HG02798 (cell line): ENCODE data around the gene TRIM41.
"Not testable (repeated sequence)": the region's sequence is repeated elsewhere in the genome, so short reads cannot be mapped to it uniquely, and the experiment has no call there.

Experiments
- ATAC-seq: cut with Tn5 transposase; IDR thresholded peaks from one replicate; pipeline ENCODE4 v1.9.1; 2021; ENCODE audit warnings: mild to moderate bottlenecking; ENCODE audit not compliant: unreplicated experiment, poor library complexity

Gene TRIM41

GRCh38 chr5:181245427-181246275 is 22.6 kb downstream of the TRIM41 start:
- ATAC-seq, result peak; percentile 5

- peak; percentile 53 for ATAC-seq
Measured at GRCh38 chr5:181246276-181247049, 23.4 kb downstream of the TRIM41 start.

GRCh38 chr5:181248277-181248676 is 25.2 kb downstream of the TRIM41 start:
- ATAC-seq, result no peak

GRCh38 chr5:181255276-181255675 is 32.2 kb downstream of the TRIM41 start:
- ATAC-seq, result no peak

GRCh38 chr5:181255836-181256578 is 32.9 kb downstream of the TRIM41 start:
- ATAC-seq, result no peak

- no peak for ATAC-seq
Measured at GRCh38 chr5:181258576-181258975, 35.5 kb downstream of the TRIM41 start.

GRCh38 chr5:181259283-181259682 is 36.2 kb downstream of the TRIM41 start:
- no peak for ATAC-seq

- ATAC-seq, result no peak
Measured at GRCh38 chr5:181259974-181260719, 37.1 kb downstream of the TRIM41 start.

GRCh38 chr5:181260720-181261319 is 37.7 kb downstream of the TRIM41 start, which contains the start of gene TRIM52:
TSS of gene TRIM52 (minus strand) at chr5:181261143. CDS start at chr5:181260813, 330 bp downstream.
- peak; percentile 82 for ATAC-seq

- ATAC-seq, result peak; percentile 56
Measured at GRCh38 chr5:181261320-181262049, 38.4 kb downstream of the TRIM41 start.

- ATAC-seq, result no peak
Measured at GRCh38 chr5:181263633-181264032, 40.6 kb downstream of the TRIM41 start.

- no peak for ATAC-seq
Measured at GRCh38 chr5:181265092-181265671, 42.1 kb downstream of the TRIM41 start.

GRCh38 chr5:181267291-181267904 is 44.3 kb downstream of the TRIM41 start:
- ATAC-seq, result not testable (repeated sequence)

GRCh38 chr5:181267907-181268306 is 44.8 kb downstream of the TRIM41 start:
- not testable (repeated sequence) for ATAC-seq

GRCh38 chr5:181271081-181271480 is 48.0 kb downstream of the TRIM41 start:
- no peak for ATAC-seq

- ATAC-seq, result not testable (repeated sequence)
Measured at GRCh38 chr5:181273433-181273744, 50.3 kb downstream of the TRIM41 start.

- no peak for ATAC-seq
Measured at GRCh38 chr5:181280251-181280762, 57.2 kb downstream of the TRIM41 start.
